Measurements from ENCODE around the gene MSI2. TPM values are rescaled to one million over a fixed set of nuclear protein-coding genes. Genes with fewer than 3 reads are reported as not detected.
A peak's percentile ranks its signal among the peaks of the same experiment; 100 is the strongest.

The MSI2 gene
- total RNA-seq, 1 donor from 2014 or later, result 67.9 TPM

- Mint-ChIP-seq H3K36me3 (ENCODE audit: low read depth, unreplicated experiment) (peaks cover 9% of the 10 kb centered on the region), H3K27me3 (ENCODE audit: low read depth, unreplicated experiment) (no peaks in the 10 kb centered on the region), H3K27ac (ENCODE audit: unreplicated experiment) (no peak overlapping the region), H3K4me3 (ENCODE audit: unreplicated experiment) (no peak overlapping the region), H3K9me3 (ENCODE audit: unreplicated experiment) (peaks cover 2% of the 10 kb centered on the region), H3K4me1 (ENCODE audit: low read depth, unreplicated experiment) (peaks cover 5% of the 10 kb centered on the region)
- Histone ChIP-seq H3K4me2 (ENCODE audit: low read length) (no peak overlapping the region), H3K79me2 (ENCODE audit: insufficient read depth, low read length) (no peaks in the 10 kb centered on the region), H3K9ac (ENCODE audit: low read length) (no peak overlapping the region), H3K27ac (ENCODE audit: low read depth, low read length) (no peak overlapping the region), H4K20me1 (ENCODE audit: insufficient read depth, low read length) (peaks cover 13% of the 10 kb centered on the region), H3K4me1 (ENCODE audit: insufficient read depth, low read length) (peaks cover 7% of the 10 kb centered on the region), H3K4me3 (ENCODE audit: insufficient read depth, low read depth, low read length) (no peak overlapping the region), H2AFZ (ENCODE audit: low read depth, low read length) (no peak overlapping the region), H3K27me3 (ENCODE audit: insufficient read depth, low read length) (no peaks in the 10 kb centered on the region), H3K9me3 (ENCODE audit: insufficient read depth, low read depth, low read length) (peaks cover 2% of the 10 kb centered on the region), H3K36me3 (ENCODE audit: insufficient read depth, low read length) (no peaks in the 10 kb centered on the region)
- DNase-seq (ENCODE audit: low read depth) (no peak), FAIRE-seq (no peak)
- TF ChIP-seq, protein P1, sequence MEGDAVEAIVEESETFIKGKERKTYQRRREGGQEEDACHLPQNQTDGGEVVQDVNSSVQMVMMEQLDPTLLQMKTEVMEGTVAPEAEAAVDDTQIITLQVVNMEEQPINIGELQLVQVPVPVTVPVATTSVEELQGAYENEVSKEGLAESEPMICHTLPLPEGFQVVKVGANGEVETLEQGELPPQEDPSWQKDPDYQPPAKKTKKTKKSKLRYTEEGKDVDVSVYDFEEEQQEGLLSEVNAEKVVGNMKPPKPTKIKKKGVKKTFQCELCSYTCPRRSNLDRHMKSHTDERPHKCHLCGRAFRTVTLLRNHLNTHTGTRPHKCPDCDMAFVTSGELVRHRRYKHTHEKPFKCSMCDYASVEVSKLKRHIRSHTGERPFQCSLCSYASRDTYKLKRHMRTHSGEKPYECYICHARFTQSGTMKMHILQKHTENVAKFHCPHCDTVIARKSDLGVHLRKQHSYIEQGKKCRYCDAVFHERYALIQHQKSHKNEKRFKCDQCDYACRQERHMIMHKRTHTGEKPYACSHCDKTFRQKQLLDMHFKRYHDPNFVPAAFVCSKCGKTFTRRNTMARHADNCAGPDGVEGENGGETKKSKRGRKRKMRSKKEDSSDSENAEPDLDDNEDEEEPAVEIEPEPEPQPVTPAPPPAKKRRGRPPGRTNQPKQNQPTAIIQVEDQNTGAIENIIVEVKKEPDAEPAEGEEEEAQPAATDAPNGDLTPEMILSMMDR (IDR thresholded peaks at IDR 0.05; ENCODE audit: insufficient read depth, low read depth, low read length), result no peak
- no peak for TF ChIP-seq EZH2 (IDR thresholded peaks at IDR 0.05; ENCODE audit: insufficient read depth, low read length)
Observed at GRCh38 chr17:57597101-57597500, 340.8 kb downstream of the MSI2 start.

- DNase-seq (ENCODE audit: low read depth) (peak; percentile 61), FAIRE-seq (no peak)
- Histone ChIP-seq H3K9me3 (ENCODE audit: insufficient read depth, low read depth, low read length) (peaks cover 2% of the 10 kb centered on the region), H3K4me3 (ENCODE audit: insufficient read depth, low read depth, low read length) (no peak overlapping the region), H3K36me3 (ENCODE audit: insufficient read depth, low read length) (no peaks in the 10 kb centered on the region), H3K9ac (ENCODE audit: low read length) (no peak overlapping the region), H3K27ac (ENCODE audit: low read depth, low read length) (no peak overlapping the region), H3K79me2 (ENCODE audit: insufficient read depth, low read length) (no peaks in the 10 kb centered on the region), H2AFZ (ENCODE audit: low read depth, low read length) (no peak overlapping the region), H4K20me1 (ENCODE audit: insufficient read depth, low read length) (peaks cover 12% of the 10 kb centered on the region), H3K4me1 (ENCODE audit: insufficient read depth, low read length) (peaks cover 7% of the 10 kb centered on the region), H3K27me3 (ENCODE audit: insufficient read depth, low read length) (no peaks in the 10 kb centered on the region), H3K4me2 (ENCODE audit: low read length) (no peak overlapping the region)
- Mint-ChIP-seq H3K4me3 (ENCODE audit: unreplicated experiment) (no peak overlapping the region), H3K27ac (ENCODE audit: unreplicated experiment) (no peak overlapping the region), H3K27me3 (ENCODE audit: low read depth, unreplicated experiment) (no peaks in the 10 kb centered on the region), H3K36me3 (ENCODE audit: low read depth, unreplicated experiment) (peaks cover 12% of the 10 kb centered on the region), H3K9me3 (ENCODE audit: unreplicated experiment) (peaks cover 2% of the 10 kb centered on the region), H3K4me1 (ENCODE audit: low read depth, unreplicated experiment) (peaks cover 5% of the 10 kb centered on the region)
- TF ChIP-seq, protein P1 (IDR thresholded peaks at IDR 0.05; ENCODE audit: insufficient read depth, low read depth, low read length), result peak; percentile 87
- no peak for TF ChIP-seq EZH2 (IDR thresholded peaks at IDR 0.05; ENCODE audit: insufficient read depth, low read length)
Observed at GRCh38 chr17:57597531-57598453, 341.5 kb downstream of the MSI2 start.
